ENCODE measurements around the gene ZNF791. TPM values are rescaled to one million over a fixed set of nuclear protein-coding genes. Genes with fewer than 3 reads are reported as not detected.

ZNF791 gene
- total and polyA plus RNA-seq, 2 of the 13 experiments (the other 11 are each of a cell fraction or from before 2014, with no cell fraction given) = 12.8 to 17.4 TPM

- 0 out of 2 replicates have a peak, but pooled peaks have one; percentile 23 for TF ChIP-seq MXD3 (CRISPR knock-in tag; IDR thresholded peaks at IDR 0.05)
- no peak for TF ChIP-seq NFKBIZ (CRISPR knock-in tag; IDR thresholded peaks at IDR 0.05)
- TF ChIP-seq NCOA5 (CRISPR knock-in tag; IDR thresholded peaks at IDR 0.05) = no peak
- no peak for TF ChIP-seq ZBTB3 (CRISPR knock-in tag; IDR thresholded peaks at IDR 0.05; ENCODE audit: borderline replicate concordance, low read depth)
- TF ChIP-seq ZNF761 (CRISPR knock-in tag; conservative IDR thresholded peaks at IDR 0.05) = 0 out of 2 replicates have a peak, but pooled peaks have one; percentile 29
- no peak for TF ChIP-seq FOXK1 (CRISPR knock-in tag; IDR thresholded peaks at IDR 0.05; ENCODE audit: borderline replicate concordance, low read depth)
- peak; percentile 51; the same call in 1 of the 2 replicates for TF ChIP-seq ZBTB7B (CRISPR knock-in tag; IDR thresholded peaks at IDR 0.05)
- no peak for TF ChIP-seq GTF2F1 (IDR thresholded peaks at IDR 0.05; ENCODE audit: low read length)
- TF ChIP-seq SMAD3 (CRISPR knock-in tag; IDR thresholded peaks at IDR 0.05) = 0 out of 2 replicates have a peak, but pooled peaks have one; percentile 25
- TF ChIP-seq ZNF766 (CRISPR knock-in tag; IDR thresholded peaks at IDR 0.05; ENCODE audit: borderline replicate concordance) = peak; percentile 47; the same call in 1 of the 2 replicates
- TF ChIP-seq ZNF407 (CRISPR knock-in tag; IDR thresholded peaks at IDR 0.05; ENCODE audit: not compliant biosample characterization) = peak; percentile 25
- TF ChIP-seq MEF2D (CRISPR knock-in tag; IDR thresholded peaks at IDR 0.05) = no peak
- no peak for TF ChIP-seq GPBP1L1 (CRISPR knock-in tag; IDR thresholded peaks at IDR 0.05)
- TF ChIP-seq GABPB1 (CRISPR knock-in tag; IDR thresholded peaks at IDR 0.05) = peak; percentile 69; the same call in 1 of the 2 replicates
- TF ChIP-seq TGIF2 (CRISPR knock-in tag; IDR thresholded peaks at IDR 0.05) = 0 out of 2 replicates have a peak, but pooled peaks have one; percentile 28
- TF ChIP-seq ZNF501 (CRISPR knock-in tag; IDR thresholded peaks at IDR 0.05) = peak; percentile 77; the same call in 1 of the 2 replicates
- peak; percentile 68 for TF ChIP-seq POLR2G (IDR thresholded peaks at IDR 0.05; ENCODE audit: low read depth, low read length)
- TF ChIP-seq HOXD1 (CRISPR knock-in tag; IDR thresholded peaks at IDR 0.05) = peak; percentile 32; the same call in 1 of the 2 replicates
- 0 out of 2 replicates have a peak, but pooled peaks have one; percentile 66 for TF ChIP-seq ISX (CRISPR knock-in tag; conservative IDR thresholded peaks at IDR 0.05)
- 0 out of 2 replicates have a peak, but pooled peaks have one; percentile 23 for TF ChIP-seq CCDC6 (CRISPR knock-in tag; IDR thresholded peaks at IDR 0.05)
Observed at GRCh38 chr19:12666265-12667048, 55.7 kb downstream of the ZNF791 start, which contains the start of the genes MAN2B1 and WDR83 (continued).
